Activated T-cell treated with anti-CD3 and anti-CD28 coated beads, Interleukin-2, amount 50 U/mL, for 48 hours (primary cell): Measurements from ENCODE around the gene ETV6.
"Not testable (repeated sequence)": the region's sequence is repeated elsewhere in the genome, so short reads cannot be mapped to it uniquely, and the experiment has no call there.

Source experiments
- DNase-seq, 2 experiments: peaks; one replicate each; pipeline ENCODE4 v3.0.0-alpha.2; 2020

The ETV6 gene

GRCh38 chr12:11672256-11673191, 23.1 kb downstream of the ETV6 start:
- DNase-seq: no peak

DNA sequence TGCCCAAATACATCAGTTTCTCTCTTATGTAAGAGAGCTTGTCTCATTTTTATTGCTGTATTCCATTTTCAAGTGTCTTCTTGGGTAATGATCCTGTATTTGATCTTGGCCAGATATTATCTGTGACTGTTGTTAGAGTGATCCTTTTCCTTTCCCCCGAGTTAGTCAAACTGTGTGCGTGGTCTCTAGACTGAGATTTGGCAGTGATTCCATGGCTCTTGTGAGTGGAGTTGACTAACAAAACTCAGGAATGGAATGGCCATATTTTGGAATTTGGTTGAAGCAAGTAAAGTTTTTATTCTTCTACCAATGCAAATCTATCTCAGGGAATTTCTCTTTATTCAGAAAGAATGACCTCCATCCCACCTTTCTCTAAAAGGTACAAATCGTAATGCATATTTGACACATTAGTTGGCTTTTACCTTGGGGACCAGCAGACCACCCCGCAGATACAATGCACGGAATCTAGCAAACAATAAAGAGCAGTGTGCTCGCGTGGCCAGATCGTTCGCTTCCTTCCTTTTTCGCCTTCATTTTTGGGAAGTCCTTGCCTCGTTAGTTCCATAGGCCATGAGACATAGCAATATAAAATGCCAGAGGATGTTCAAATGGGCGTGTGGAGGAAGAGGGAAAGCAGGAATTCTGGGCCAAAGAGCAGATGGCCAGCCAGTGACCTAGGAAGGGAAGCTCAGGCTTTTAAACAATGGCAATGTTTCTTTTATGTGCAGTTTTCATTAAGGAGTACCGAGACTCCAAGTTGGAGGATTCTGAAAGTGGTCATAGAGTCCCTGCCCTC, 24.4 kb downstream of the ETV6 start:
- DNase-seq: no peak

DNA sequence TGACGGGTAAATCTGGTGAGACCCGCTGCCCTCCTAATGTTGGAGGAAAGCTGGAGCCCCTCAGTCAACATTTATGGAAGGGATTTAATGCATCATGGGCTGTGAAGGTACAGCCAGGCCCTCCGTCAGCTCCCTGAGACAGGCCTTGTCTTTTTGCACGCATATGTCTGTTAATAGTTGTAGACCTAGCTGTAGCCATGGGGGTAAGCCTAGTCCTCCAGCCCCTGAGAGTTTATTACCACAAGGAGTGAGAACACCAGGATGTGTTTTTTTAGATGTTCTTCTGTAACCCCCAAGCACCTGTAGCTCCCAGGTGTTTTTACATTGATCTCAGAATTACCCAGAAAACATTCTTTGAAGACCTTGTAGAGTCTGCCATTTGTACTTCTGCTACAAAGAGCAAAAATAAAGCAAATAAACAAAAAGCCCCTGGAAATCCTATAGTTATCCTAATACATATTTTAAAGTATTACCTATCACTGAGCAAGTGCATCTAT, 25.5 kb downstream of the ETV6 start:
- DNase-seq: no peak

DNA sequence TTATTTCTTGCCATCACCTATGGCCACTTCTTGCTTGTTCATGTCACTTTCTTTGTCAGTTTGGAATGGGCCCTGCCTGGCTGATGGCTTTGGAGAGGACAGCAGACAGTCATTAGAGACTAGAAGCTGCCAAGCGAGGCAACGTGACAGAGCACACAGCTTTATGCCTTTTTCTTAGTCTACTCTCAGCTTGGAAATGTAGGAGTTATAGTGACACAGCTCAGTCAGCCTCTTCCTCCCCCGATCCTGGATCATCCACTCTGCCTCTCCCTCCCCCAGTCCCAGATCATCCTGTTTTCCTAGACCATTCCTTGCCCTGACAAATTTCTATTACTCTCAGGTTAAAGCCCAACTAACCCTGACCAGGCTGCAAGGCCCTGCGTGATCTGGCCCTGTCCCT, 26.6 kb downstream of the ETV6 start:
- no peak for DNase-seq

DNA sequence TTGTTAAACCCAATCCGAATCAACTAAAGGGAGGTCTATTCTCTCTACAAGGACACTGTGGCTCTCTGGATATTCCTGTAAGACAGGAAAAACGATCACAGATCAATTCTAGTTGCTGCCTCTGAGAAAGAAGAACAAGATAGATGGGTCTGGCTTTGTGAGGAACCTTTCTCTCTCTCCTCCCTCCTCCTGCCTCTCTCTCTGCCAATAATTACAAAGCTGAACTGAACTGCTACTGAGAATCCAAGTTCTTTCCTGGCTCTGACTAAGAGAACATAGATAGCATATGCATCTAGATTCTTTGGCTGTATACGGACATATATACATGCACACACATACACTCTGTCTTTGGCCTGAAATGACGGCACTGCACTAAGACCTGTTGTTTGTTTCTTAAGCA, 27.6 kb downstream of the ETV6 start:
- DNase-seq: no peak

- DNase-seq: no peak
These were observed 28.3 kb downstream of the ETV6 start for GRCh38 chr12:11677752-11678151.

DNA sequence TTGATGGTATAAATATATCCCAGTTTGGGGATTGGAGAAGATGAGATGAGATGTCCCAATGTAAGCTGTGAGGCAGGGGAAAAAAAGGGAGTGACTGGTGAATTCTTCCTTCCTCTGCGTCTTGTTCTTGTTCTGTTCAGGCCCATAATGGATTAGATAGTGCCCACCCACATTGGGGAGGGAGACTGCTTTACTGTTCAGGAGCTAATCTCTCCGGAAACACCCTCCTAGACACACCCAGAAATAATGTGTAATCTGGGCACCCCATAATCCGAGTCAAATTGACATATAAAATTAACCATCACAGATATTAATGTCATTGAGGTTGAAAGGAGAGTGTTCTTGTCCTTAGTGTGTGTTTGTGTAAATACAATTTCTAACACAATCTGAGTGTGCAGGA, 29.3 kb downstream of the ETV6 start:
- no peak for DNase-seq

- no peak for DNase-seq
These were observed 31.7 kb downstream of the ETV6 start for GRCh38 chr12:11681207-11681606.

GRCh38 chr12:11681695-11682094, 32.2 kb downstream of the ETV6 start:
- not testable (repeated sequence) for DNase-seq

DNA sequence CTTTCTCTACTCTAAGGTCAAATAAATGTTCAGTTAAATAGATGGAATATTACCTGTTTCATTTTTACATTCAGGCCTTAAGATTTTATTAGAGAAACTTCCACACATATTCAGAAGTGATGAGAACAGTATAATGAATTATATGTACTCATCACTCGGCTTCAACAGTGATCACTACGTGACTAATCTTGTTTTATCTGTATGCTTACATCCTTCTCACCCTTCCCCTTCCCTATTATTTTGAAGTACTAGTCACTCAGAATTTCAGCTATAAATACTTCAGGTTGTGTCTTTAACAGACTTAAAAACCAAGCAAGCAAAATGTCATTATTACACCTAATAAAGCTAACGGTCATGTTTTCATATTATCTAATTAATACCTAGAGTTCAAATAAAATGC, 34.9 kb downstream of the ETV6 start:
- no peak for DNase-seq

- no peak for DNase-seq
These were observed 35.3 kb downstream of the ETV6 start for GRCh38 chr12:11684811-11685210.

DNA sequence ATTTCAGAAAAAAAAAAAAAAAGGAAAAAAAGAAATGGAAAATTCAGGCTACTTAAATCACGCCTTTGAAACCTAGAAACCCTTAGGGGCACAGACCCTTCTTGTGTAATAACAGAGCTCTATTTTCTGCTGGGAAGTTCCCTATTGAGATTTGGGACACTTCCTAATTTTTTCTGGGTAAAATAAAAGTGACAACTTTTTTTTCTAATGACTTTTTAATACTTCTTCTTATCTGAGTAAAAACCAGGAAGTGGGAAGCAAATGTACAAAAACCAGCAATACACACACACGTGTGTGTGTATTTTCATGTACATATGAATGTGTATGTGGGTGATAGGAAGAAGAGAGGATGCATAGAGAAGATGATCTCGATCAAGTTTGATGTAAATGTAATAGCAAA, 35.8 kb downstream of the ETV6 start:
- DNase-seq: no peak

DNA sequence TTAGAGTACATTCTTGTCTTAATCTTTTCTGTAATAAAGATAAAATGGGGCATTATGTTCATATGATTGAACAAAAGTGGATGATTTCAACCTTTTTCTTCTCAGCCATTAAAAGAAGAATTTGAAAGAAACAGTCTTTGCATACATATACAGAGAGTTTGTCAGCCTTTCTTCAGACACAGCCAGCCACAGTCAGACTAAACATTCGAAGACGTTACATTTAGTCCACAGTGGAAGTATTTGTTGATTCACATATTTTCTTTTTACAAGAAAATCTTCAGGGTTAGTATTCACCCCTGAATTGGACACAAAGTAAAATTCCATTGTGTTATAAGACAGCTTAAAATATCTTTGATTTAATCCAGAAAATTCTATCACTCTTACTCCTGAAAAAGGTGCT, 36.2 kb downstream of the ETV6 start:
- no peak for DNase-seq

DNA sequence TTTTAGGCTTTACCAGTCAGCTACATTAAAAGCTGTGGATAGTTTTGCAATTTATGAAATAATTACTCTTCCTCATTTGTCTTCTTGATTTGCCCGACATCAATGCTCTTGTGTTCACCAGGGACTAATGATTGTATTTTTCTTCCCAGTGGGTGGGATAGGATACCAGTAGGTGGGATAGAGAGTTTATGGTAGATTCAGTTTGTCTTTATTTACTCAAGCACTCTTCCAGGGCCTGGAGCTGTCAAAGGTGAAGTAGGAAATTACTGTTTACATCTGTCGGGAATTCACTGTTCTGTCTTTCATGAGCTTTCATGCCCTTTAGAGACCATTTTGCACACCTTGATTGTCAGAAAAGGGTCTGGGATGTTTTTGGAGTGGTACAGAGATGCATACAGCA, 36.6 kb downstream of the ETV6 start:
- DNase-seq: no peak

- no peak for DNase-seq
These were observed 38.1 kb downstream of the ETV6 start for GRCh38 chr12:11687528-11687927.

DNA sequence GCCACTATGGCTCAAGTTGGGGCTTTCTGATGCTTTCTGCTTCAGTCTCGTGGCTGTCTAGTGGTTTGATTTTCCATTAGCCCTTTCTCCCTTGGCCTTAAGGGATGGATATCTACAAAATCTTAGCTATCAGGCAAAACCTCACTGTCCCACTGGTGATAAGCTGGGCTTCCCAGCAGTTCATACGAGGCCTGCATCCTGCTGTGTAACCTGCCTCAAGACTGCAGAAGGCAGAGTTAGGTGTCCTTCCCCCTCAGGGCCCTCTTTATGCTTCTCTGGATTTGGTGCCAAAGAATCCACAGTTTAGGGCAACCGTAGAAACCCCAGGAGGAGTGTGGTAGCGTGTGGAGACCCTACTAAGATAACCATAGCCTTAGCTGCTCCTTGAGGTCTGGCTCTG, 38.9 kb downstream of the ETV6 start:
- no peak for DNase-seq

GRCh38 chr12:11688831-11689230, 39.4 kb downstream of the ETV6 start:
- no peak for DNase-seq

- no peak for DNase-seq
These were observed 40.2 kb downstream of the ETV6 start for GRCh38 chr12:11689591-11690186.

DNA sequence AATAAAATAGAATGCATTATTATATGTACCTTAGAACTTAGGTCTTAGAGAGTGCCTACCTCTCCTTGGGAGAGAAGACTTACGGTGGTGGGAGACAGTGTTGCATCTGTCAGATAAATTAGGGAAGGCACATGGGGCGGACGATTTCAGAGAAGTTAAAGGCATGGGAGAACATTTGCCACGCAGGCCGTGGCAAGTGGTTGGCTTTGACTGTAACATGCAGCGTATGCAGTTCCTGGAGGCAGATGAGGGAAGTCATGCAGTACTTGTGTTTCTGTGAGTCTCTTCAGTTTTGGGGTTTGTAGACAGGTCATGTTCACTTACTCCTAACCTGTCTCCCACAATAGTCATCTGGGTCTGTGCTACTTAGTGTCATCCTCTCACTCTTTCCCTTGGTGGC, 43.6 kb downstream of the ETV6 start:
- DNase-seq: no peak

- DNase-seq: no peak
These were observed 44.1 kb downstream of the ETV6 start for GRCh38 chr12:11693601-11694000.

GRCh38 chr12:11694528-11694927, 45.1 kb downstream of the ETV6 start:
- DNase-seq: no peak

DNA sequence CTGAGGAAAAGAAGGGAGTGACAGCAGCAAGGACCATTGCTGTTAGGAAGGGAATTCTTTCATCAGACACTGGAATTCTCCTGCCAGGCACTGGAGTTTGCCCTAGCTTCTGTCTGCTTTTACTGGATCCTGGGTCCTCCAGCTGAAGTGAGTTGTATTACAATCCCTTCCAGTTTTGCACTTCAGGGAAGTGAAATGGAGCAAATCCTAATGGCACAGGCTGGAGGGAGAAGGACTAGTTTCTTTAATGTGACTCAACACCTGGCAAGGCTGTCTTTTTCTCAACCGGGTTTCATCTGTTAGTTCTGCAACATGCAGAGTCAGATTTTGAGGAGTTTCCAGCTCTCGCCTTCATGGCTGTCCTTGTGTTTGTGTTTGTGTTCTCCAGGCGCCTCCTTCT, 45.8 kb downstream of the ETV6 start:
- DNase-seq: no peak

- DNase-seq: no peak
These were observed 46.6 kb downstream of the ETV6 start for GRCh38 chr12:11696084-11696483.

DNA sequence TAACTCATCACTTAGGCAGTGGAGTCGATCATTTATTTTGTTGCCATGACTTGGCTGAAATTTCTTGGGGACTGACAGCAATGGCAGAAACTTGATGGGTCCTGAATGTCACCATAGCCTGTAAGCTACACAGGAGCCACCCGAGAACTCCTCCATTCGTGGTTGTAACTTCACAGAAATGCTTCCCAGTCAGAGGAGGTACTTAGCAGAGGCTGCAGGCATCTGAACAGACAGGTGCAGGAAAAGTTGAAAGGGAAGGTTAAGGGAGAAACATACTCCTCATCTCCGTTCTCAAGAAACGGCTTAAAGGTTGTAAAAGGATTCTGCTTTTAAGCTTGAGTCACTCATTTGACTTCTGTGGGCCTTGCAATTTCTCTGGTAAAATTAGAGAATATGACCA, 47.7 kb downstream of the ETV6 start:
- DNase-seq: no peak
